GM12864 (cell line): ENCODE results near the gene CSNK1A1L.

Experiments used
- DNase-seq: peaks from one replicate; pipeline ENCODE4 v3.0.0-alpha.2; 2011; ENCODE audit warnings: low read depth
- H3K4me3 ChIP-seq: 2 replicates; pipeline ENCODE4 v1.5.1; 2011; ENCODE audit warnings: mild to moderate bottlenecking, low read depth, low read length, control low read depth
- TF ChIP-seq, protein P1 (sequence below): IDR thresholded peaks from 2 replicates; pipeline ENCODE4 v1.5.1; 2011; ENCODE audit warnings: low read depth, mild to moderate bottlenecking, moderate library complexity, low read length, control low read depth, inconsistent platforms; ENCODE audit errors: missing control alignments

CSNK1A1L gene

DNA sequence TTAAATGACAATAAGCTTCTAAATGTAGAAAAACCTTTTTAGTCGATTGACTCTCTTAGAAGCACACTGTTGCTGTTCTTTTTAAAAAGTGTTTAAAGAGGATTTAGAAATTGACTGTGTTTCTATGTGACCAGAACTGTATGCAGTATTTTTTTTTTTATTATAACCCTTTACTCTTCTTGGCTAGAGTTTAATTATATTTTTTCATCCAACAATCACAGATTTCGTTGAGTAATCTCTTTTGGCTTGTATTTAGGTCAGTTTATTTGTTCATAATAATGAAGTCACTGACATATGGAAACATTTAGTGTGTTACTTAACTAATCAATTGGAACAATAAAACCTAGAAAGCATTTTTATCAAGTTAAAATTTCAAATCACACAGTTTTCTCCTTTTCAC lies 19.9 kb downstream of the CSNK1A1L start:
- no peak for DNase-seq
- H3K4me3 ChIP-seq: no peak overlapping the region
- TF ChIP-seq, protein P1, sequence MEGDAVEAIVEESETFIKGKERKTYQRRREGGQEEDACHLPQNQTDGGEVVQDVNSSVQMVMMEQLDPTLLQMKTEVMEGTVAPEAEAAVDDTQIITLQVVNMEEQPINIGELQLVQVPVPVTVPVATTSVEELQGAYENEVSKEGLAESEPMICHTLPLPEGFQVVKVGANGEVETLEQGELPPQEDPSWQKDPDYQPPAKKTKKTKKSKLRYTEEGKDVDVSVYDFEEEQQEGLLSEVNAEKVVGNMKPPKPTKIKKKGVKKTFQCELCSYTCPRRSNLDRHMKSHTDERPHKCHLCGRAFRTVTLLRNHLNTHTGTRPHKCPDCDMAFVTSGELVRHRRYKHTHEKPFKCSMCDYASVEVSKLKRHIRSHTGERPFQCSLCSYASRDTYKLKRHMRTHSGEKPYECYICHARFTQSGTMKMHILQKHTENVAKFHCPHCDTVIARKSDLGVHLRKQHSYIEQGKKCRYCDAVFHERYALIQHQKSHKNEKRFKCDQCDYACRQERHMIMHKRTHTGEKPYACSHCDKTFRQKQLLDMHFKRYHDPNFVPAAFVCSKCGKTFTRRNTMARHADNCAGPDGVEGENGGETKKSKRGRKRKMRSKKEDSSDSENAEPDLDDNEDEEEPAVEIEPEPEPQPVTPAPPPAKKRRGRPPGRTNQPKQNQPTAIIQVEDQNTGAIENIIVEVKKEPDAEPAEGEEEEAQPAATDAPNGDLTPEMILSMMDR: no peak

DNA sequence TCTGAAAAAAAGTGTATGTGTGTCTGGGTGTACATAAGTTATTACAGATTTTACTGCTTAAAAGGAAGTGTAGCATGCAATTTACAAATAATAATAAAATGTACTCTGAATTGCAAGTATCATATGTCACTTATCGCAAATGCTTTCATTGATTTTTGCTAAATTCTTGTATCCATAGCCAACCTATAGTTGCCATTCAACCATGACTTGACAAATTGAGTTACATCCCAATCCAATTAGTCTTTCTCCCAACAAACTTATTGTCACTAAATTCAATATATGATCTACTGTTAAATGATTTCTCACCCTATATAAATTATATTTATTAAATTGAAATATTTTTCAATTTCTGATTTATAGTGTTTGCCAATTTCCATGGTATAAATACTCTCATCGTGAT lies 28.6 kb downstream of the CSNK1A1L start:
- TF ChIP-seq, protein P1: no peak
- no peak overlapping the region for H3K4me3 ChIP-seq

DNA sequence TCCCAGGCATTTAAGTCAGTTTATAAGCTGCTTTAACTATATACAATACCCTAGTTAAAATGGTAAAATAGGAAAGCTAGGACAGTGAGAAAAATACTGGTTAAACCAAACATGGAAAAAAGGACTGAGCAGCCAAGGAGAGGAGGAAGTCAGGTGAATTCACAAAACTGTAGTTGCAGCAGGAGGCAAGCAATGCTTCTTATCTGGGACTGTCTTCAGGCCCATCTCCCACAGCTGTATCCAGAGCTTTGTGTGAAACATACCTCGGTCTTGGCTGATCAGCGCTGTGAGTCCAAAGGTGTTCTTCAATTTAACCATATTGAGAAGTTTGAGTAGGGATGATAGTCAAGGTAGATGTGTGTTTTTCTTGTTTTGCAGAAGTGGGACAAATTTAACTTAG lies 30.3 kb downstream of the CSNK1A1L start:
- no peak overlapping the region for H3K4me3 ChIP-seq
- DNase-seq: no peak
- TF ChIP-seq, protein P1: no peak

More for the DNA sequence above, 28.6 kb downstream of the CSNK1A1L start:
- DNase-seq: no peak

DNA sequence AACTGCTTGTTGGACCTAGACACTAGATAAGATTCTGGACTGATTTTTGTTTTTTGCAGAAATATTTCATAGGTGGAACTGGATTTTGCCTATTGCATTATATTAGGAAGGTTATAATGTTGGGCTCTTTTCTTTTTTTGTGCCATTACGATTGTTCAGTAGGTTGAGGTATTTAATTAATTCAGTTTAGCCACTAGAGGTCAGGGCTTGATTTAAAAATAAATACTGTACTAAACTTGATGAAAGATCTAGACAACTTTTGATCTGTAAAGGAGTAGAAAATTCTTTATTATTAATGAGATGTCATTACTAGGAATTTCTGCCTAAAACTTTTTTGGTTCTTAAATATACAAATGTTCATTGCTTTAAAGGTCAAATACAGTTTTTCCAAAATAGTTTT lies 30.8 kb downstream of the CSNK1A1L start:
- no peak for DNase-seq

DNA sequence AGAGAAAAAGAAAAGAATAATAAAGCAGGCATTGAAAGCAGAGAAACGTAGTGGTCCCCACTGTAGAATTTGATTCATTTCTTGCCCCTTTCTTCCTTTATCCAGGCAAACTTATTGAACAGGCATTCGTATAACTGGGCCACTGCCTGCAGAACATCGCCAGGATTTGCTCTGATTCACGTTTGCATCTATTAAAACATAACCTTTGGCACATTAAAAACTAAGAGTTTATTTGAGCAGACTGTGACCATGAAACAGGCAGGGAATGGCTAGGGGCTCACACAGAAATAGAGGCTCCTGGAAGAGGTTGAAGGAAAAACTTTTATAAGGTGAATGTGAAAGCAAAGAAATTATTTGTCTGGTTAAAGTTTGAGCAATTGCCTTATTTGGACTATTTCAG lies 33.4 kb downstream of the CSNK1A1L start:
- H3K4me3 ChIP-seq: no peak overlapping the region
- no peak for DNase-seq
- TF ChIP-seq, protein P1: no peak

More for the DNA sequence above, 30.8 kb downstream of the CSNK1A1L start:
- TF ChIP-seq, protein P1: no peak
- H3K4me3 ChIP-seq: no peak overlapping the region

DNA sequence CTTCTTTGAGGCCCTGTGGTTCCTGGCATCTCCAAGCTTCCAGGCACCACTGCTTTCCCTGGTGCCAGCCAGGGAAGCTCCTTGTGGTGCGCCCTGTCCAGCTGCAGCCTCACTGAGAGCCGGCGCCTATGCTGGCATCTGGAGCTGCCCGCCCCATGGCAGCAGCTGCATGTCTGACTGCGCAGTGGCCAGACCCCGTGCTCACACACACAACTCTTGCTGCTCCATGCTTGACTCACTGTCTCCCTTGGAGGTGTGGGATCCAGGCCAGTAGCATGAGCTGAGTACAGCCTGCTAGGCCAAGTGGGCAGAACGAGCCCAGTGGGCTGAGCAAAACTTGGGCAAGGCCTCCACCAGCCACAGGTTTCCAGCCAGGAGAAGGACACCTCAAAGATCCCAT lies 34.5 kb downstream of the CSNK1A1L start:
- no peak overlapping the region for H3K4me3 ChIP-seq

DNA sequence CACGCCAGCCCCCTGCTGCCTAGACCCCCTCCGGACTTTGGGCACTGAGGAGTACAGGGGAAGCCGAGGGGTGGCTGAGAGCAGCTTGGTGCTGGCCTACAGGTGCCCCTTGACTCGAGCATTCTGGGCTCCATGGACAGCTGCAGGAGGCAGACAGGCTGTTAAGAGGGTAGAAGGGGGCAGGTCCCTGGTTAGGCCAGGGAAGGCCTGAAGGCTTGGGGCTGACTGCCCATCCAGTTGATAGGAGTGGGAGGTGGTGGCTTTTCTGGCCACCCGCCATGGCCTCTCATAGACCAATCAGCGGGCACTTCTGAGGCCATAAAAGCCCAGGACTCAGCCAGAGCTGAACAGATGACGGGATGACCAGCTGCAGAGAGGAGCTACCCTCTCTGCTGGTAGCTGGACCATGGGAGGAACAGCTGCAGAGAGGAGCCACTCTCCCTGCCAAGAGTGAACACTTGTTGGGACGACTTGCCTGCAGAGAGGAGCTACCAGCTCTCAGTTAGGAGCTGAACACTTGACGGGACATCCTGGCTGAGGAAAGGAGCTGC lies 35.2 kb downstream of the CSNK1A1L start:
- TF ChIP-seq, protein P1: no peak
- no peak overlapping the region for H3K4me3 ChIP-seq
- DNase-seq: no peak

More for the DNA sequence above, 34.5 kb downstream of the CSNK1A1L start:
- DNase-seq: no peak
- TF ChIP-seq, protein P1: no peak
